Erythroblast (primary cell): ENCODE measurements around the gene GALNT9.

Experiments used
- DNase-seq, 2 experiments: peaks; one replicate each; lab custom pipeline; 2025; lab: John Stamatoyannopoulos, UW
- GATA1 ChIP-seq: IDR thresholded peaks from 2 replicates; pipeline ENCODE4 v1.6.1; 2011; ENCODE audit warnings: low read depth, mild to moderate bottlenecking, control low read depth, low read length, moderate library complexity
- POLR2A ChIP-seq: IDR thresholded peaks from 2 replicates; pipeline ENCODE4 v1.6.1; 2011; ENCODE audit warnings: mild to moderate bottlenecking, low read length

Gene GALNT9

DNA sequence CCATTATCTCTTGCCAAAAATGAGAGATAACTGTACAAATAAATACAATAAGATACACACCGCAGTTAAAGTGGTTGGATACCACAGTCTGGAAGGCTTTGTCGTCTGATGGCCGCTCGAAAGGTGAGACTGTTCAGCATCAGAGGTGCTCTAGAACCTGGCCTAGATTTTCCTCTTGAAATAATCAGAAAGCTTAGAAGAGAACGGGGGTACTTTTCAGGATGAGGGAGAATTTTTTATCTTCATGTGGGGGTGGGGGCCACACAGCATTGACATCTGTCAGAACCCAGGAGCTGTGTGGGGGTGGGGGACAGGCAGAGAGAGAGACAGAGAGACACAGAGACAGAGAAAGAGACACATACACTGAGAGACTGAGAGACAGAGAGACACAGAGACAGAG lies 90.5 kb downstream of the GALNT9 start:
- TF ChIP-seq POLR2A, result no peak
- no peak for TF ChIP-seq GATA1
- no peak for DNase-seq

DNA sequence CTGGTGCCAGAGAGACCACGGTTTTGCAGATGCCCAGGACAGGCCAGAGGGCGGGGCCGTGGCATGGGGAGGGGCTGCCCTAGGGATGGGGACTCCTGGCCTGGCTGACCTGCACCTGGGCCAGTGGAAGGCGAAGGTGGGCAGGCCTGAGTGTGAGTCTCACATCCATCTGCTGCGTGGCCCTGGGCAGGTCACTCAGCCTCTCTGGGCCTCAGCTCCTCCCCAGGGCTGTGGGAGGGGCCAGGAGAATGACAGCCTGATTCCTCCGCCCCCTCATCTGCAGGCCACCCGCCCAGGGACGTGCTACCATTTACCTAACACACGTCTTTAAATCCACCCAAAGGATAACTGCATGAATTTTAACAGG lies 90.9 kb downstream of the GALNT9 start:
- TF ChIP-seq GATA1, result no peak
- no peak for TF ChIP-seq POLR2A
- DNase-seq, result no peak

DNA sequence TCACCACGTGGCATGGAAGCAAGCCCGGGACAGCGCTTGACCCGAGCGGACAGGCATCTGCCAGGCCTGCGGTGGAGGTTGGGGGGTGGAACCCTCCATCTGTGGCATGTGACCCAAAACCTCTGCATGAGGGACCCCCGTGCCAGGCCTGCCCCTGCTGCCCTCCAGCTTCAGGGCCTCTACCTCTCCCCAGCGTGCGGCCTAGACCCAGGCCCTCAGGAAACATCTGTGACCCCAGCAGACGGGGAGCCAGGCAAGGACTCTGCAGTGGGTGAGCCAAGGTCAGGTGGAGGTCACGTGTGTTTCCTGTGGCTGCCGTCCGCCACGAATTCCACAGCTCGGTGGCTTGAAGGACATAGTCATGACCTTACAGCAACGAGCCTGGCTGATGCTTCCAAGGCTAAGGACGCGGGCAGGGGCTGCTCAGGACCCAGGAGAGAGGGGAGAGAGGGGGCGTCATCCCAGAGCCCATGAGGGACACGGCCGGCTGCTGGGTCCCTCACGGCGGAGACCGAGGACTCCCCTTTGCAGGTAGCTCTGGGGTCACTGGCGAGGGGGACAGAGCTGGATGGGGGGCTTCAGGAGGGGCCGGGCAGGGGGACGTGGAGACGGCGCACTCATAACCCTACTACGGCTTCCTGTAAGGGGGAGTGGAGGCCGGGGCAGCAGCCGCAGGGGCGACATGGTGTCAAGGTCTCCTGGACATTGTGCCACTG lies 91.5 kb downstream of the GALNT9 start:
- no peak for DNase-seq
- TF ChIP-seq POLR2A (no peak), GATA1 (no peak)

DNA sequence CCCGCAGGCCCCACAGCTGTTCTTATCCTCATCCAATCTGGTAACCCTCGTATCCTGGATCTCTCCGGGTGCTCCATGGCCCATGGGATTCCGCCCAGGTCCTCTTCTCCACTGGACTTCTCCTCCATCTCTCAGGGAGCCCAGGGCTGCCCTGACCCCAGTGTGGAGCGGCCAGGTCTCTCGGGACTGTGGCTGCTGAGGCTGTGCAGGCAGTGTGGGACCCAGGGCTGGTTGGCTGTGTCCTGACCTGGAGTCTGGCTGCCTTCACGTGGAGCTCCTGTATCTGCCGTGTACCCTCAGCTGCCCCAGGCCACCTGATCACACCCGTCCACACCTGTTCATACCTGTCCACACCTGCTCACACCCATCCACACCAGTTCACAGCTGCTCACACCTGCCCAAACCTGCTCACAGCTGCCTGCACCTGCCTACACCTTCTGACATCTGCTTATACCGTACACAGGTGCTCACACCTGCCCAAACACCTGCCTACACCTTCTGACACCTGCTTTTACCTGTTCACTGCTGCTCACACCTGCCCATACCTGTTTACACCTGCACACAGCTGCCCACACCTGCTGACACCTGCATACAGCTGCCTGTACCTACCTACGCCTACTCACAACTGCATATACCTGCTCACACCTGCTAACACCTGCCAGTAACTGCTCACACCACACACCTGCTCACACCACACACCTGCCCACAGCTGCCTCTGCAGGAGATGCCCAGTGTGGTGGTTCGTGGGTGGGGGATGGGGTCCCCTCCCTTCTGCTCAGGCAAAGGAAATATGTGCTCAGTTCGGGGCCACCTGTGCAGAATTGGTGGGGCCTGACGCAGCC lies 92.2 kb downstream of the GALNT9 start:
- no peak for DNase-seq
- TF ChIP-seq GATA1, result no peak
- no peak for TF ChIP-seq POLR2A

DNA sequence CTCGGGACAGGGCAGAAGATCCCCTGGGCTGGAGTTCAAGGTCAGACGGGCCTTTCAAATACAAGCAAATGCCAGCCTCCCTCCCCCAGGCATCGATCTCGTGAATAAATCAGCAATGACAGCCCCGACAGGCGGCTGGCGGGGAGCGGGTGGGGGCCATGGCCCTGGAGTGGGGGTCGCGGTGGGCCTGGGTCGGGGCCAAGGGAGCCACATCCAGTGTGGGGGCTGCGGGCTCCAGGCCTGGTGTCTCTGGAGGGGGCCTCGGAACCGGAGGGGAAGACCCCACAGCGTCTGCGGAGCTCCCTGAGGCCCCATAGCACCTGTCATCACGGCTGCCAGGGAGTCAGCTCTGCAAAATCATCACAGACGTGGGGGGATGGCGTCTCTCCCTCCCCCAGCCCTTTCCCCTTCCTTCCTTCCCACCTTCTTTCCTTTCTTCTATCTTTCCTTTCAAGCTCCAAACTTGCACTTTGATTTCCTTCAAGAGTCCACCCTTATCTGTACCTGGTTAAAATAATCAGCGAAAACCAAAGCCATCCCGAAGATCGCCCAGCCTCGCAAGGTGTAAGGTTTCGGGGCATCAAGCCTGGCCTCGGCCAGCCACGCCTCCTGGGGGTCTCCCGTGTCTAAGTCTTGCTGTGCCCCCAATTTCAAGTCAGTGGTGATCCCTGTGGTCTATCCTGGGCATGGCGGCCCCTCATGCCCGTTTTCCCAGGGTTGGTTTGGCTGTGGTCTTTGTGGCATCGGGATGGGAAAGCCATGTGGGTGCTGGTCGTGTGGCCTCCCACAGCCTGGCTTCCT lies 93.1 kb downstream of the GALNT9 start:
- no peak for DNase-seq

DNA sequence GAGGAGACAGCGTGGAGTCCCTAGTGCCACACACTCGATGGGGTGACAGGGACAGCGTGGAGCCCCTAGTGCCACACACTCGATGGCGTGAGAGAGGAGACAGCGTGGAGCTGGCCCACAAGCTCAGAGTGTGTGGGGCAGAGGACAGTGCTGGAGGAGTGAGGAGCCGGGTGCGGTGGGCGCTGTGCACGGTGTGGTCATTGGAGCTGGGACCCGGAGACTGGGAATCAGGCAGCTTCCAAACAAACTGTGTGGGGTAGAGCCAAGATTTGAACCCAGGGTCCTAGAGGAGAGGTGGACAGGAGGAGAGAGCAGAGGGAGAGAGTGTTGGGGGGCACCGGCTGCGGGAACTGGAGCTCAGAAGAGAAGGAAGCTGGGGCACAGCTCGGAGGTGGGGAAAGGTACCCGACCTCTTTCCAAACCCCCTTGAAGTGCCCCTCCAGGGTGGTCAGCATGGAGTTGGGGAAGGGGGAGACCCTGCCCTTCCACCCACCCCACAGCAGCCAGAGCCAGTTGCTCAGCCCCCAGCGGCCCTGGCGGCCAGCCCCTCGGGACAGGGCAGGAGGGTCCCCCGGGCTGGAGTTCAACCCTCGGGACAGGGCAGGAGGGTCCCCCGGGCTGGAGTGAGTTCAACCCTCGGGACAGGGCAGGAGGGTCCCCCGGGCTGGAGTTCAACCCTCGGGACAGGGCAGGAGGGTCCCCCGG lies 94.1 kb downstream of the GALNT9 start:
- TF ChIP-seq POLR2A (no peak), GATA1 (no peak)
- no peak for DNase-seq

More for the DNA sequence above, 93.1 kb downstream of the GALNT9 start:
- TF ChIP-seq GATA1 (no peak), POLR2A (no peak)

DNA sequence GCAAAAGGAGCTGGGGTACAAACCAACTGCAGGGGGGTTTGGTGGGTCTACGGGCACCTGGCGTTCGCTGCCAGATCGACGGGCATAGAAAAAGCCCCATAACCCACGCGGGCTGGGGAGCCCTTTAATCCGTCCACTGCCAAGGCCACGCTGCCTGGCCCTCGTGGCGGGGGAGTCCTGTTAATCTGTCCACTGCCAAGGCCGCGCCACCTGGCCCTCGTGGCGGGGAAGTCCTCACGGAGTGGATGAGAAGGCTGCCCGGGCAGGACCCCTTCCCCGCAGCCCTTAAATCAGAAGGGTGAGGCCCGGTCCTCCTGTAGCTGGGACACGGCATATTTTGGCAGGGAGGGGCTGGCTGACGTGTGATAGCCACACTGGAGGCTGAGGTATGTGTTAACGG lies 99.0 kb downstream of the GALNT9 start:
- TF ChIP-seq GATA1 (no peak), POLR2A (no peak)
- DNase-seq, result no peak

DNA sequence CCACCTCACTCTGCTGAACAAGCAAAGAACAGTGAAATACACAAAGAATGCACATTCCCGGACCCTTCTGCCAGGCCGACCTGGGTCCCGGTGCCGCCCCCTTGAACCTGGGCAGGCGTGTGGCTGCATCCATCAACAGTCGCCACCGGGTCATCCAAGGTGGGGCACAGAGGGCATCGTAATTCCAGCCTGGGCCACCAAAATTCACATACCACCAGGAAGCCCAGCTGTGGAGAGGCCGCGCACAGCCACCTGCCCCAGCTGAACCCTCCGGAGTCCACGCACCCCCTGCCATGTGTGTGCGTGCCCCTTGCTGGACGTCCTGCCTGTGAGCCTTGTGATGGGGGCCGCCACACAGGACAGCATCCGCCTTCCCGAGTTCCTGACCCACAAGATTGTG lies 99.5 kb downstream of the GALNT9 start:
- no peak for DNase-seq
- no peak for TF ChIP-seq POLR2A
- TF ChIP-seq GATA1, result no peak

DNA sequence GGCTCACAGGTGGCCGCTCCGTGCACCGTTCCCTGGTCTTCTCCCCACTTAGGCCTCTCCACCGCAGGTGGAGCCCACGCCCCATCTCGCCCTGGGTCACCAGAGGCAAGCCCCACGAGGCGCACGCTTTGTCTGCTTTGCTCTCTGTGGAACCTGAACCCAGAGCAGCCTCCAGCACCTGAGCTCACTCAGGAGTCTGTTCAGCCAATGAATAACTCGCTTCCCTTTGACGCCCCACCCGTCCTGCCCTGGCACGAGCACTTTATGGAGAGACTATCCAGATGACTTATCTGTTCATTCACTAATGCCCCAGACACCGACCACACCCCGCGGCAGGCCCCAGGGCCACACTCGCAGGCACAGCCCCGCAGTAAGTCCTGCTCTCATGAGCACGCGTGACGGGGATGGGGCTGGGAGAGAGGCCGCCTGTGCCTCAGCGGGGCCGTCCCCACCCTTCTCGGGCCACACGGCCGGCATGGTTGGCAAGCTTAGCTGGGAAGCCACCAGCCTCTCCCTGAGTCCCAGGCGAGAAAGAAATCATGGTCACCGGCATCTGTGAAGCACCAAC lies 100.1 kb downstream of the GALNT9 start:
- no peak for TF ChIP-seq POLR2A
- no peak for TF ChIP-seq GATA1
- DNase-seq, result no peak

DNA sequence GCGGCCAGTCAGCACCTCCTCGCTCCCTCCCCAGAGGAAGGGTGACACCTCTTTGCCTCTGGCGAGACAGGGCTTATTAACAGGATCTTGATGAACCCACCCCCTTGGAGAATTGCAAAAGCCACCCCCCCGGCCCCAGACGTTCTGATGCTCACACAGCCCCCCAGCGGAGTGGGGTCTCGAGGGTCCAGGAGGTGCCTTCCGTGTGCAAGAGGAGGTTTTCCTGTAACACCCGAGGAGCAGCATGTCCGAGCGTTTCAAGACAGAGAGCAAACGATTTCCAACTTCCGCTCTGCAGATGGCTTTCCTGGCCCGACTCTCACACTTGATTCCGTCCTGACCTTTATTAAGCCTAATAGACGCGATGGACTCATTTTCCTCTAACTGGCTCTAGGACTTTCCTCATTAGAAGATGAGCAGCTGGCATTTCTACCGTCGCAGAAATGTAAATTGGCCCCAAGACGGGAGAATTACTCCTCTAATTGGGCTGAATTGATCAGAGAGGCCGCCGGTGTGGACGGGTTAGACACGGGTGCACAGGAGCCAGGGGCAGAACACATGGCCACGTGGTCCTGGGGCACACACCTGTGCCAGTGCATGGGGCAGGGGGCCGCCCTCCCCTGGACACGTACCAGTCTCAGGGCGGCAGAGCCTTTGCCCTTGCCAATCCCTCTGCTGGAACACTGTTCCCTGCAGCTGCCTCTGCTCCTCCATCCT lies 100.8 kb downstream of the GALNT9 start:
- no peak for TF ChIP-seq GATA1
- TF ChIP-seq POLR2A, result no peak
- DNase-seq, result no peak

DNA sequence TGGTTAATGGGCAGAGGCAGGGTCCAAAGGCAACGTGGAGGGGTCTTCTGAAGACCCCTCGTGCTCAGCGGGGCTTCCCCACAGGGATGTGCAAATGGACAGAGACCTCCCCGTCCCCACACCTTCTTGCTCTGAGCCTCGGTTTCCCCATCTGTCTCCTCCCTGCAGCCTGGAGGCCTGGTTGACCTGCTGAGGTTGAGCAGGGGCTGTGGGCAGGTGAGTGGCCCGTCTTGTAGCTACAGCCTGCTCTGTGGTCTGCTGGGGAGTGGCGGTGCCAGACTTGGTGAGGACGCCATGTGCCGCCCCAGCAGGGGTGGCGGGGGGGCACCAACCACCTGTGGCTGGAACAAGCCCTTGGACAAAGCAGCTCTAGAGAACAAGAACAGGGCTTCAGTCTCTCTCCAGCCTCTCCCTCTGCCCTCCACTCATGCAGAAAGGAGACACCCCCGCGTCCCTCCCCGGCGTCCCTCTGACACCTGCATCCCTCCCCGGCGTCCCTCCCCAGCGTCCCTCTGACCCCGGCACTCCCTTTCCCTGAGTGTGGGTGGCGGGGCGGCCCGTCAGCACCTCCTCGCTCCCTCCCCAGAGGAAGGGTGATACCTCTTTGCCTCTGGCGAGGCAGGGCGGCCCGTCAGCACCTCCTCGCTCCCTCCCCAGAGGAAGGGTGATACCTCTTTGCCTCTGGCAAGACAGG lies 101.5 kb downstream of the GALNT9 start:
- DNase-seq, result no peak
- no peak for TF ChIP-seq GATA1
- no peak for TF ChIP-seq POLR2A

DNA sequence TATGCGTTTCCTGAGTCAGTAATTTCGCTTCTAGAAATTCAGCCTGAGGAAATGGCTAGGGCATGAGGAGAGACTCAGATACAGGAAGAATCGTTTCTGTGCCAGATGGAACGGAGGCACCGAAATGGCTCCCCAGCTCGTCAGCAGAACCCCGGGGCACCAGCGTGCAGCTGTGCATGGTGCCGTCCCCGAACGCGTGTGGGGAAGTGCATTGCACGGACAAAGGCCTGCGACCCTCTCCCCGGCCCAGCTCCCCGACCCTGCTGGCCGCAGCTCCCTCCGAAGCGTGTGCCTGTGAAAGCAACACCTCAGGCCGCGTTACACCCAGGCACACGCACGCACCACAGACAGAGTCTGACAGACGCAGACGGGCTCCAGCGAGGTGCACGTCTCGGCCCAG lies 102.3 kb downstream of the GALNT9 start:
- no peak for DNase-seq

More for the DNA sequence above, 102.3 kb downstream of the GALNT9 start:
- TF ChIP-seq POLR2A (no peak), GATA1 (no peak)
